Retinal pigment epithelial cell (primary cell): ENCODE measurements around the gene PWP2.
"Not testable (repeated sequence)": the region's sequence is repeated elsewhere in the genome, so short reads cannot be mapped to it uniquely, and the experiment has no call there.

ENCODE experiments used
- DNase-seq: peaks from one replicate; pipeline ENCODE4 v3.0.0-alpha.2; 2010; ENCODE audit warnings: low read depth
- H3K4me3 ChIP-seq: 2 replicates; pipeline ENCODE4 v1.5.1; 2011; ENCODE audit warnings: mild to moderate bottlenecking, low read length, control low read depth, moderate library complexity
- CTCF ChIP-seq: conservative IDR thresholded peaks from 2 replicates; pipeline ENCODE4 v1.5.1; 2011; ENCODE audit warnings: low read depth, low read length, control low read depth, inconsistent platforms

The PWP2 gene

GRCh38 chr21:44107026-44107501 is at the start of gene PWP2:
Gene PWP2, plus strand, starts transcription at chr21:44107399. Its CDS starts 18 bp downstream, at chr21:44107417.
- not testable (repeated sequence) for H3K4me3 ChIP-seq, DNase-seq

- no peak for DNase-seq
- no peak overlapping the region for H3K4me3 ChIP-seq
- TF ChIP-seq CTCF, result no peak
Measured at GRCh38 chr21:44057960-44058651, 49.1 kb upstream of the PWP2 start.

- TF ChIP-seq CTCF, result no peak
- DNase-seq, result no peak
- no peak overlapping the region for H3K4me3 ChIP-seq
Measured at GRCh38 chr21:44058652-44058964, 48.6 kb upstream of the PWP2 start.

GRCh38 chr21:44058981-44059380 is 48.2 kb upstream of the PWP2 start:
- H3K4me3 ChIP-seq, result no peak overlapping the region
- DNase-seq, result no peak
- TF ChIP-seq CTCF, result no peak

GRCh38 chr21:44059710-44060109 is 47.5 kb upstream of the PWP2 start:
- H3K4me3 ChIP-seq, result no peak overlapping the region
- DNase-seq, result no peak
- TF ChIP-seq CTCF, result no peak

GRCh38 chr21:44062380-44062779 is 44.8 kb upstream of the PWP2 start:
- DNase-seq, result no peak
- H3K4me3 ChIP-seq, result no peak overlapping the region
- TF ChIP-seq CTCF, result no peak

GRCh38 chr21:44063151-44063912 is 43.9 kb upstream of the PWP2 start:
- no peak overlapping the region for H3K4me3 ChIP-seq
- DNase-seq, result no peak
- no peak for TF ChIP-seq CTCF
